ENCODE results near the gene MPPED1.

GRCh38 chr22:43491737-43492136, 79.9 kb downstream of the MPPED1 start:
- TF ChIP-seq CTCF (IDR thresholded peaks at IDR 0.05) (no peak), POLR2A (IDR thresholded peaks at IDR 0.05) (no peak)

Data from esophagus squamous epithelium (tissue), 4 donors.